Activated naive CD4-positive, alpha-beta T cell treated with anti-CD3 and anti-CD28 coated beads, Interleukin-2, amount 10 ng/mL, durations not matched to agents 7 days and 5 days (primary cell): ENCODE measurements around the gene DNAJC17.

Experiments used
- CTCF ChIA-PET: fragments of 350-600 bp; sonication (Branson Sonifier 250); formaldehyde crosslinking; loops from one replicate; lab custom pipeline; 2021; ENCODE audit warnings: antibody characterized with exemption; lab: Charles Lee
- DNase-seq: peaks from one replicate; pipeline ENCODE4 v3.0.0-alpha.2; 2020
- H3K27ac Mint-ChIP-seq: one replicate; pipeline ENCODE4 v1.8.0; 2021; ENCODE audit warnings: mild to moderate bottlenecking, moderate library complexity, mixed read lengths
- H3K27me3 Mint-ChIP-seq: one replicate; pipeline ENCODE4 v1.8.0; 2021; ENCODE audit warnings: mild to moderate bottlenecking, mixed read lengths
- H3K36me3 Mint-ChIP-seq: one replicate; pipeline ENCODE4 v1.8.0; 2021; ENCODE audit warnings: mixed read lengths
- H3K4me1 Mint-ChIP-seq: one replicate; pipeline ENCODE4 v1.8.0; 2021; ENCODE audit warnings: mixed read lengths
- H3K4me3 Mint-ChIP-seq: one replicate; pipeline ENCODE4 v1.8.0; 2021; ENCODE audit warnings: mild to moderate bottlenecking, moderate library complexity, mixed read lengths
- H3K9me3 Mint-ChIP-seq: one replicate; pipeline ENCODE4 v1.8.0; 2021; ENCODE audit warnings: mixed read lengths

Gene DNAJC17, protein sequence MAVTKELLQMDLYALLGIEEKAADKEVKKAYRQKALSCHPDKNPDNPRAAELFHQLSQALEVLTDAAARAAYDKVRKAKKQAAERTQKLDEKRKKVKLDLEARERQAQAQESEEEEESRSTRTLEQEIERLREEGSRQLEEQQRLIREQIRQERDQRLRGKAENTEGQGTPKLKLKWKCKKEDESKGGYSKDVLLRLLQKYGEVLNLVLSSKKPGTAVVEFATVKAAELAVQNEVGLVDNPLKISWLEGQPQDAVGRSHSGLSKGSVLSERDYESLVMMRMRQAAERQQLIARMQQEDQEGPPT

DNA sequence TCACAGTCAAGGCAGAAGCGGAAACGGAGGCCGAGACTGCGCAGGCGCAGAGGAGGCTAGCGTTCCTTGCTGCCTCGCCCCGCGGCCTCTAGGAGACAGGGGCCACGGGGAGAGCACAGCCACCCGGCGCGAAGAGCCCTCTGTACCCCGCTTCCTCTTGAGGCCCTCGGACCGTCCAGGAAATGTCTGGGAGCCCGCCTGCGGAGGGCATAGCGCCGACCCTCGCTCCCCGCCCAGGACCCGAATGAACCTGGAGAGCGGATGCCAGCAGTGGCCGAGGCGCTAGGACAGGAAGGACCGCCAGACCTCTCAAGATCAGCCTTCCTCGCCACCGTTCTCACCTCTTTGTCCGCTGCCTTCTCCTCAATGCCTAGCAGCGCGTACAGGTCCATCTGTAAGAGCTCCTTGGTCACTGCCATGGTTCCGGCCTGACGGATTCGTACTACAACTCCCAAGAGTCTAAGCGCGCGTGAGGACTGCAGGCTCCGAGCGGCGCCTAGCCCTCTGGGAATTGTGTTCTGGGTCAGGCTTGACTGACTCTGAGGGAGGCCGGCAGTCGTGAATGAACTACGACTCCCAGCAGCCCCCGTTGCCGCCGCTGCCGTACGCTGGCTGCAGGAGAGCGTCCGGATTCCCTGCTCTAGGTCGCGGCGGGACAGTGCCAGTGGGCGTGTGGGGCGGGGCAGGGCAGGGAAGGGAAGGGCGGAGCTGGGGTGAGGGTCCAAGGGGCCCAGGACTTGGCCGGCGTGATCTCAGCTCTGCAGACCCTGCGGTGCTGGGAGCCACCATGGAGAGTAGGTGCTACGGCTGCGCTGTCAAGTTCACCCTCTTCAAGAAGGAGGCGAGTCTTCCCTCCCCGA lies at the start of gene DNAJC17, which contains the start of gene ZFYVE19:
Gene DNAJC17 (minus strand): TSS at position 446 of the 860 bp plus-strand sequence. CDS start 27 bp downstream, at position 419.
Gene ZFYVE19 (plus strand): TSS at position 62 of the 860 bp plus-strand sequence. CDS start 501 bp downstream, at position 563.
- H3K4me3 Mint-ChIP-seq: peak within 1 kb of the TSS; percentile 97
- DNase-seq: peak; percentile 97
- CTCF ChIA-PET: interaction anchor here (0.7 kb wide), 1 partner anchor 87 kb away, joined by 3 read pairs; the partner anchor contains the start of gene VPS18
- H3K4me1 Mint-ChIP-seq: peaks cover 32% of the 10 kb centered on the region
- H3K27me3 Mint-ChIP-seq: no peaks in the 10 kb centered on the region
- peak within 1 kb of the TSS; percentile 99 for H3K27ac Mint-ChIP-seq
- H3K36me3 Mint-ChIP-seq: peaks cover 13% of the 10 kb centered on the region
- H3K9me3 Mint-ChIP-seq: no peaks in the 10 kb centered on the region

DNA sequence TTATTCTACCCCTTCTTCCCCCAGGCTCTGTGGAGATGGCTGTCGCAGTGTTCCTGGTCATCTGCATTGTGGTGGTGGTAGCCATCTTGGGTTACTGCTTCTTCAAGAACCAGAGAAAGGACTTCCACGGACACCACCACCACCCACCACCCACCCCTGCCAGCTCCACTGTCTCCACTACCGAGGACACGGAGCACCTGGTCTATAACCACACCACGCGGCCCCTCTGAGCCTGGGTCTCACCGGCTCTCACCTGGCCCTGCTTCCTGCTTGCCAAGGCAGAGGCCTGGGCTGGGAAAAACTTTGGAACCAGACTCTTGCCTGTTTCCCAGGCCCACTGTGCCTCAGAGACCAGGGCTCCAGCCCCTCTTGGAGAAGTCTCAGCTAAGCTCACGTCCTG lies 49.5 kb upstream of the DNAJC17 start:
- no peak for DNase-seq
- no peak overlapping the region for H3K4me3 Mint-ChIP-seq
- H3K27ac Mint-ChIP-seq: no peak overlapping the region
- CTCF ChIA-PET: interaction anchor here (1.0 to 8.8 kb wide), 8 partner anchors 14 to 387 kb away, joined by 3 to 252 read pairs (median 8); partner anchors contain the start of genes SPINT1 and VPS18
- H3K27me3 Mint-ChIP-seq: peaks cover 16% of the 10 kb centered on the region
- H3K4me1 Mint-ChIP-seq: peaks cover 16% of the 10 kb centered on the region
- H3K36me3 Mint-ChIP-seq: no peaks in the 10 kb centered on the region
- no peaks in the 10 kb centered on the region for H3K9me3 Mint-ChIP-seq

DNA sequence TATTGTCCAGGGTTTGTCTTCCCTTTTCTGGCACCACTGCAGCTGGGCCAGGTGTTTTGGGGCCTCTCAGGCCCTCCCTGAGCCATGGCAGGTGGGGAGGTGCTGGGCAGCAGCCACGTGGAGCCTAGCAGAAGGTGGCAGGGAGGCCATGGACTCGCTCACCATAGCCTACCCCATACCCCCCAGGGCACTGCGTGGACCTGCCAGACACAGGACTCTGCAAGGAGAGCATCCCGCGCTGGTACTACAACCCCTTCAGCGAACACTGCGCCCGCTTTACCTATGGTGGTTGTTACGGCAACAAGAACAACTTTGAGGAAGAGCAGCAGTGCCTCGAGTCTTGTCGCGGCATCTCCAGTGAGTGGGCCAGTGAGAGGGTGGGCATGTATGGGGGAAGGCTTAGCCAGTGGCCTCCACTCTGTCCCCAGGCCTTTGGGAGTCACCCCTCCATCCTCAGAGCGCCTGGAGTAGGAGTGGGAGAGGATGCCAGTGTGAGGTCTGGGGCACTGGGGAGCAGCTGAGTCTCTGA lies 48.5 kb upstream of the DNAJC17 start:
- Mint-ChIP-seq H3K4me3 (no peak overlapping the region), H3K27ac (no peak overlapping the region), H3K27me3 (peaks cover 11% of the 10 kb centered on the region), H3K4me1 (peaks cover 16% of the 10 kb centered on the region), H3K9me3 (no peaks in the 10 kb centered on the region), H3K36me3 (no peaks in the 10 kb centered on the region)
- no peak for DNase-seq
- CTCF ChIA-PET: interaction anchor here (1.3 to 8.8 kb wide), 3 partner anchors 13 to 330 kb away, joined by 3 to 252 read pairs (median 70); partner anchors contain the start of genes SPINT1 and VPS18

DNA sequence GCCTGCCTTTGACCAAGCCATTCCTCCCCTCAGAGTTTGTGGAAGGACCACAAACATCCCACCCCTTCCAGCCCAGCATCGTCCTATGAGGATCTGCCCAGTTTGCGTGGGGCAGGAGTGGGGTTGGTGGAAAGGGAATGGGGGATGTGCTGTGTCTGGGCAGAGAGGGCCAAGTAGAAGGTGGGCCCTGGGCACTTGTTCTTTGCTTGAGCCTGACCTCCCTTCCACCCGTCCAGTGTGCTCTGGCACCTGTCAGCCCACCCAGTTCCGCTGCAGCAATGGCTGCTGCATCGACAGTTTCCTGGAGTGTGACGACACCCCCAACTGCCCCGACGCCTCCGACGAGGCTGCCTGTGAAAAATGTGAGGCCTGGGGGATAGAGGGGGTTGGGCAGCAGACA lies 46.9 kb upstream of the DNAJC17 start:
- no peak overlapping the region for H3K4me3 Mint-ChIP-seq
- peaks cover 11% of the 10 kb centered on the region for H3K4me1 Mint-ChIP-seq
- CTCF ChIA-PET: interaction anchor here (1.6 kb wide), 1 partner anchor 40 kb away, joined by 4 read pairs; the partner anchor contains the start of gene VPS18

DNA sequence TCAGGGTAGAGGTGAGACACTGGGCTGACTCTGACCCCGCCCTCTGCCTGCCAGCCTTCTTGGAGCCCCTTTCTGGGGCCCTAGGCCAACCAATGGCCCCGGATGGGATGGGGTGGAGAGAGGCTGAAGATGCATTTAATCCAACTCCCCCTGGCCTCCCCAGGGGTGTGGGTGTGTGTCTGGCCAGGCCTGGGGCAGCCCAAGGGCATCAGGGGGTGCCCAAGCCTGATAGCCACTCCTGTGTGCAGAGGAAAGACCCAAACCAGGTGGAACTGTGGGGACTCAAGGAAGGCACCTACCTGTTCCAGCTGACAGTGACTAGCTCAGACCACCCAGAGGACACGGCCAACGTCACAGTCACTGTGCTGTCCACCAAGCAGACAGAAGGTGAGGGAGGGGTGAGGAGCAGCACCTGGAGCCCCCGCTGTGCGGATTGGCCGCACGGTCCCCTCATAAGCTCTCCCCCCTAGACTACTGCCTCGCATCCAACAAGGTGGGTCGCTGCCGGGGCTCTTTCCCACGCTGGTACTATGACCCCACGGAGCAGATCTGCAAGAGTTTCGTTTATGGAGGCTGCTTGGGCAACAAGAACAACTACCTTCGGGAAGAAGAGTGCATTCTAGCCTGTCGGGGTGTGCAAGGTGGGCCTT lies 46.1 kb upstream of the DNAJC17 start:
- CTCF ChIA-PET: interaction anchor here (1.6 kb wide), 1 partner anchor 41 kb away, joined by 4 read pairs; the partner anchor contains the start of gene VPS18
- H3K27ac Mint-ChIP-seq: no peak overlapping the region
- H3K4me3 Mint-ChIP-seq: no peak overlapping the region
- no peaks in the 10 kb centered on the region for H3K36me3 Mint-ChIP-seq
- H3K9me3 Mint-ChIP-seq: no peaks in the 10 kb centered on the region
- H3K4me1 Mint-ChIP-seq: peaks cover 7% of the 10 kb centered on the region
- H3K27me3 Mint-ChIP-seq: peaks cover 13% of the 10 kb centered on the region
- DNase-seq: no peak

More for the DNA sequence above, 46.9 kb upstream of the DNAJC17 start:
- H3K27ac Mint-ChIP-seq: no peak overlapping the region
- no peaks in the 10 kb centered on the region for H3K36me3 Mint-ChIP-seq
- no peaks in the 10 kb centered on the region for H3K9me3 Mint-ChIP-seq
- peaks cover 10% of the 10 kb centered on the region for H3K27me3 Mint-ChIP-seq
- no peak for DNase-seq

DNA sequence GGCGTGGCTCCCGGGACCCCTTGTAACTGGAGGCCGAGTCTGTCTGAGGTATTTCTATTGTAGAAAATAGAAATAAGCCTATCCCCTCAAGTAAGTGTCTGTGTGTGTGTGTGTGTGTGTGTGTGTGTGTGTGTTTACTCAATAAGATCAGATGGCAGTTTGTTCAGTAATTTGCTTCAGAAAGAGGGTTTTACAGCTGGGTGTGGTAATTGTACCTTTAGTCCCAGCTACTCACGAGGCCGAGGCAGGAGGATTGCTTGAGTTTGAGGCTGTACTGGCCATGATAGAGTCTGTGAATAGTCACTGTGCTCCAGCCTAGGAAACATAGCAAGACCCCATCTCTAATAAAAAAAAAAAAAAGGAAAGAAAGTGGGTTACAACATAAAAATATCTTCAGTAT lies 45.3 kb upstream of the DNAJC17 start:
- CTCF ChIA-PET: interaction anchor here (1.6 kb wide), 1 partner anchor 42 kb away, joined by 4 read pairs; the partner anchor contains the start of gene VPS18
- Mint-ChIP-seq H3K4me1 (peaks cover 10% of the 10 kb centered on the region), H3K27me3 (peaks cover 16% of the 10 kb centered on the region), H3K27ac (no peak overlapping the region), H3K4me3 (no peak overlapping the region), H3K36me3 (no peaks in the 10 kb centered on the region), H3K9me3 (no peaks in the 10 kb centered on the region)
- DNase-seq: no peak

DNA sequence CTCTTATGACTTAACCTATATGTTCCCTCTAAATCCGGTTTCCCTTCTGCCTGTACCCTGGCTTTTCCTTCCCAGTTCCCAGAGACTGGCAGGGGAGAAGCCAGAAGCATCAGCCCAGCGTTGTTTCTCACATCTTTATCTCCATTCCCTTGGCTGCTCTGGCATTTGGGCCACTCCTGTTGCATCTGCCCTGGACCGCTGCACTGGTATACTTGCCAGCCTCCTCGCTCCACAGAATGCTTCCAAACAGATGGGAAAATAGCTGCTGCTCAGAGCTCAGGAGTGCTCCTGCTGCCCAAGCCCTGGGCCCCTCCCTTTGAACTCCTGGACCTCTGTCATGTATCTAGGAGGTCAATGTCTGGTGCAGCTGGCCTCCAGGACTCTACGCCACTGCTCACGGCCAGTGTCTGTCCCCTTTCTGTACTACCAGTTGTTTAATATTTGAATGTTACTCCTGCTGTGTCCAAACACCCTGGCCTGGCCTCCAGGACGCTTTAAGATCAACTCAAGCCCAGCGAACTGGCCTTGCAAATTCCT lies 43.4 kb upstream of the DNAJC17 start:
- Mint-ChIP-seq H3K36me3 (no peaks in the 10 kb centered on the region), H3K9me3 (no peaks in the 10 kb centered on the region), H3K4me1 (peaks cover 23% of the 10 kb centered on the region), H3K4me3 (no peak overlapping the region), H3K27ac (peak overlapping the region; percentile 6), H3K27me3 (peaks cover 30% of the 10 kb centered on the region)
- DNase-seq: no peak
- CTCF ChIA-PET: interaction anchor here (2.5 kb wide), 1 partner anchor 8 kb away, joined by 13 read pairs; no protein-coding TSS in a partner anchor

DNA sequence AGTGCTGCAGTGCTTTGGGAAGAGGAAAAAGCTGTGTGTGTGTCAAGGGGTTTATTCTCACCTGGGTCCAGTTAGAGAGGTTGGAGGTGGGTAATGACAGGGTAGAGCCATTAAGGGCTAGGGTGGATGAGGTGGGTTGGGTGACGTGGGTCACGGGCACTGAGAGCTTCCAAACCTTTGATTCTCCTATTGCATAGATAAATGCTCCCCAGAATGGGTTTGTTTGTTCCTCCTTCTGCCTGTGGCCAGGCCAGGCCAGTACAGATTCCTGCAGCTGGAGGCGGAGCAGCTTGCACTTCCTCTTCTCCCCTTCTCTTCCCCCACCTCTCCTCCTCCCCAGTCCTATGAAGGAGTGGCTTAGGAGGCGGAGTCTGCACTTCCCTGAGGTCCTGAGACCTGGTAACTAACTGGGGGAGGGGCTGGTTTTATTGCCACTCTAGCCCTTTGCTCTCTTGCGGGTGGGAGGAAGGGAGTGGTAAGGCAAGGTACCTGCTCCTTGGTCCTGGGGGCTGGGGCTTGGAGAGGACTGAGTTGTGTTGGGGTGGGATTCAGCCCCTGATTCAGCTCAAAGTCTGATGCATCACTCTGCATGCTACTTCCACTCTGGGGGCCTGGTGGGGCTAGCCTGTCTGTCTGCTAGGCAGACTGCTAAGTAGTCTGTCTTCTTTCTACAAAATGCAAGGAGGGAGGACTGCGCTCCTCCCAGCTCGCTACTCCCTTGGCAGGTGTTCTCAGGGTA lies 40.1 kb upstream of the DNAJC17 start:
- peak; percentile 36 for DNase-seq
- no peak overlapping the region for H3K4me3 Mint-ChIP-seq
- no peaks in the 10 kb centered on the region for H3K9me3 Mint-ChIP-seq
- peaks cover 59% of the 10 kb centered on the region for H3K27me3 Mint-ChIP-seq
- H3K36me3 Mint-ChIP-seq: no peaks in the 10 kb centered on the region
- peaks cover 35% of the 10 kb centered on the region for H3K4me1 Mint-ChIP-seq
- H3K27ac Mint-ChIP-seq: no peak overlapping the region
- CTCF ChIA-PET: interaction anchor here (0.5 to 11.3 kb wide), 6 partner anchors 11 to 535 kb away, joined by 3 to 70 read pairs (median 4); partner anchors contain the start of gene VPS18

DNA sequence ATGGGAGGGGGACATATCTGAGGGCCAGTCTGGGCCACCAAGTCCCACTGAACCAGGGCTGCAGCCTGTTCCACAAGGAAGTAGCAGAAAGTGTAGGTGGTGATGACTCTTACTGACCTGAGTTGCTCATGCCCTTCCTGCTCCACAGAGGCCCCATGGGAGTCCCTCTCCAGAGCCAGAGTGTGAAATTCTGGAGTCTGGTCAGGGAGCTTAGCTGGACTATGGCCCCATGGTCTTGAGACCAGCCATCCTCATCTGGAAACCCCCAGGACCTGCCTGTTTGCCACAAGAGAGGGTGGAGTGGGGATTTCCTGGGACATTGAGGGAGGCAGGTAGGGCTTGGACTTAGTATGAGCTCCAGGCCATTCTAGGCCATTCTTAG lies 39.6 kb upstream of the DNAJC17 start:
- H3K27me3 Mint-ChIP-seq: peaks cover 65% of the 10 kb centered on the region
- no peak for DNase-seq

DNA sequence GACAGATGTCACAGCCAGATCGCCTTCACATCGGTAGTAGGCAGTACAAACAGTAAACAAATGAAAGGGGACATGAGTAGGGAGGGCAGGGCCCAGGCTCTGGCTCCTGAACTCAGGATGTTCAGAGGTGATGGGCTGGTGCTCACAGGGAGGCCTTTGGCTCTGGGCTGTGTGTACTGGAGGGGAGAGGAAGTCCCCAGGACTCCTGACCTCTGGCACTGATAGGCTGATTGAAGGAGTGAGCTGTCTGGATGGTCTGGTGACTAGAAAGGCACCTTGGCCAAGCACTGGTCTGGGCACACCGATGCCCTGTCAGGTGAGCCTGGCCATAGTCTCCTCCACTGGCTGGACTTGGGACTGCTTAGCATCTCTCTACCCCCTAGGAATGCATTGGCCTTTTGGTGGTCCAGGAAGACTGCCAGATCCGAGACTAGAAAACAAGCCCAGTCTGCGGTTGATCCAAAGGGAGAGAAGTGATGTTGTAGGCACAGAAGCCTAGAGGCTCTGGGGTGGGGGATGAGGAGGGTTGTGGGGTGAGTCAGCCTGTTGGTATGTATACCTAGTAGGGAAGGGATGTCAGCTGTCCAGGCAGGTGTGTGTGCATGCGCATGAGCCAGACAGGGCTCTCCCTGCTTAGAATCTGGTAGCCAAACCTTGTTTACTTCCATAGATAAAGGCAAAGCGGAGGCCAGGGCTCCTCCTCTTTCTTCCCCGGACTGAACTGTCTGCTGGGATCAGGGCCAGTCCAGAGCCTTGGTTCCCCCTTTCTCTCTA lies 38.4 kb upstream of the DNAJC17 start:
- H3K27ac Mint-ChIP-seq: no peak overlapping the region
- H3K9me3 Mint-ChIP-seq: no peaks in the 10 kb centered on the region
- peaks cover 35% of the 10 kb centered on the region for H3K4me1 Mint-ChIP-seq
- CTCF ChIA-PET: interaction anchor here (1.5 to 11.3 kb wide), 2 partner anchors 13 to 48 kb away, joined by 4 to 70 read pairs; partner anchors contain the start of gene VPS18
- no peak for DNase-seq
- H3K4me3 Mint-ChIP-seq: peak overlapping the region; percentile 46
- peaks cover 64% of the 10 kb centered on the region for H3K27me3 Mint-ChIP-seq
- H3K36me3 Mint-ChIP-seq: no peaks in the 10 kb centered on the region

More for the DNA sequence above, 39.6 kb upstream of the DNAJC17 start:
- Mint-ChIP-seq H3K9me3 (no peaks in the 10 kb centered on the region), H3K4me1 (peaks cover 35% of the 10 kb centered on the region), H3K4me3 (no peak overlapping the region), H3K36me3 (no peaks in the 10 kb centered on the region), H3K27ac (no peak overlapping the region)
- CTCF ChIA-PET: interaction anchor here (0.5 to 11.3 kb wide), 3 partner anchors 12 to 535 kb away, joined by 3 to 70 read pairs (median 4); no protein-coding TSS in a partner anchor

DNA sequence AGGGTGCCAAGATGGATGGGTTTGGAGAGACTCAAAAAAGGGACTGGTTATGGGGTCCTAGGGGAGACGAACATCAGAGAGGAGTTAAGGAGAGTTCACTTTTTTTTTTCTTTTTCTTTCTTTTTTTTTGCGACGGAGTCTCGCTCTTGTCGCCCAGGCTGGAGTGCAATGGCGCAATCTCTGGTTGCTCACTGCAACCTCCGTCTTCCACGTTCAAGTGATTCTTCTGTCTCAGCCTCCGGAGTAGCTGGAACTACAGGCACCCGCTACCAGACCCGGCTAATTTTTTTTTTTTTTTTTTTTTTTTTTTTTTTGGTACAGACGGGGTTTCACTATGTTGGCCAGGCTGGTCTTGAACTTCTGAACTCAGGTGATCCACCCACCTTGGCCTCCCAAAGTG lies 37.8 kb upstream of the DNAJC17 start:
- Mint-ChIP-seq H3K27ac (no peak overlapping the region), H3K9me3 (no peaks in the 10 kb centered on the region)

DNA sequence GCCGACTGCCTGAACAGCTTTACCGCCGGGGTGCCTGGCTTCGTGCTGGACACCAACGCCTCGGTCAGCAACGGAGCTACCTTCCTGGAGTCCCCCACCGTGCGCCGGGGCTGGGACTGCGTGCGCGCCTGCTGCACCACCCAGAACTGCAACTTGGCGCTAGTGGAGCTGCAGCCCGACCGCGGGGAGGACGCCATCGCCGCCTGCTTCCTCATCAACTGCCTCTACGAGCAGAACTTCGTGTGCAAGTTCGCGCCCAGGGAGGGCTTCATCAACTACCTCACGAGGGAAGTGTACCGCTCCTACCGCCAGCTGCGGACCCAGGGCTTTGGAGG lies 37.4 kb upstream of the DNAJC17 start:
- H3K27ac Mint-ChIP-seq: no peak overlapping the region

More for the DNA sequence above, 37.8 kb upstream of the DNAJC17 start:
- Mint-ChIP-seq H3K27me3 (peaks cover 63% of the 10 kb centered on the region), H3K36me3 (no peaks in the 10 kb centered on the region), H3K4me3 (peak overlapping the region; percentile 79), H3K4me1 (peaks cover 35% of the 10 kb centered on the region)
- no peak for DNase-seq
- CTCF ChIA-PET: interaction anchor here (0.7 to 11.3 kb wide), 4 partner anchors 13 to 1048 kb away, joined by 3 to 70 read pairs (median 4); partner anchors contain the start of gene VPS18

More for the DNA sequence above, 37.4 kb upstream of the DNAJC17 start:
- H3K4me1 Mint-ChIP-seq: peaks cover 35% of the 10 kb centered on the region
- CTCF ChIA-PET: interaction anchor here (0.7 to 11.3 kb wide), 4 partner anchors 14 to 1049 kb away, joined by 3 to 70 read pairs (median 4); partner anchors contain the start of gene VPS18
- peaks cover 65% of the 10 kb centered on the region for H3K27me3 Mint-ChIP-seq
- DNase-seq: peak; percentile 65
- peak overlapping the region; percentile 79 for H3K4me3 Mint-ChIP-seq
- H3K9me3 Mint-ChIP-seq: no peaks in the 10 kb centered on the region
- H3K36me3 Mint-ChIP-seq: no peaks in the 10 kb centered on the region
